Neuronal stem cell (in vitro differentiated cells): ENCODE results near the gene FAM25C.
"Not testable (repeated sequence)": the region's sequence is repeated elsewhere in the genome, so short reads cannot be mapped to it uniquely, and the experiment has no call there.

Experiments
- DNase-seq: peaks from one replicate; pipeline ENCODE4 v3.0.0-alpha.2; 2013; ENCODE audit warnings: low spot score
- H2AFZ ChIP-seq: one replicate; pipeline ENCODE4 v1.6.1; 2013; ENCODE audit warnings: mild to moderate bottlenecking, low read length, inconsistent platforms
- H2AK5ac ChIP-seq: 2 replicates; pipeline ENCODE4 v1.6.1; 2013; ENCODE audit warnings: low read depth, mild to moderate bottlenecking, inconsistent platforms, low read length, moderate library complexity, mixed read lengths
- H2BK120ac ChIP-seq: 2 replicates; pipeline ENCODE4 v1.6.1; 2013; ENCODE audit warnings: low read depth, mild to moderate bottlenecking, inconsistent platforms, low read length, moderate library complexity, mixed read lengths
- H2BK12ac ChIP-seq: one replicate; pipeline ENCODE4 v1.6.1; 2013; ENCODE audit warnings: low read length, inconsistent platforms
- H2BK15ac ChIP-seq: 2 replicates; pipeline ENCODE4 v1.6.1; 2013; ENCODE audit warnings: mild to moderate bottlenecking, low read length, inconsistent platforms, mixed read lengths
- H2BK5ac ChIP-seq: one replicate; pipeline ENCODE4 v1.6.1; 2013; ENCODE audit warnings: inconsistent platforms, mild to moderate bottlenecking, low read length, moderate library complexity
- H3K14ac ChIP-seq: one replicate; pipeline ENCODE4 v1.6.1; 2013; ENCODE audit warnings: low read length, inconsistent platforms
- H3K18ac ChIP-seq: 2 replicates; pipeline ENCODE4 v1.6.1; 2013; ENCODE audit warnings: low read length, inconsistent platforms
- H3K23ac ChIP-seq: 2 replicates; pipeline ENCODE4 v1.6.1; 2013; ENCODE audit warnings: low read depth, mild to moderate bottlenecking, mixed read lengths, low read length, inconsistent platforms; ENCODE audit not compliant: poor library complexity
- H3K27ac ChIP-seq: replicated peaks from 3 replicates; pipeline ENCODE4 v1.5.1; 2013; ENCODE audit warnings: low read length, inconsistent platforms
- H3K27me3 ChIP-seq, 3 experiments: 2 replicates each; pipeline ENCODE4 v1.6.1; 2013; ENCODE audit warnings: low read length in 3 of 3, mild to moderate bottlenecking in 2 of 3, inconsistent platforms in 1 of 3, low read depth in 1 of 3, mixed read lengths in 1 of 3, moderate library complexity in 1 of 3; ENCODE audit not compliant: control insufficient read depth in 3 of 3, insufficient read depth in 3 of 3
- H3K36me3 ChIP-seq, 2 donors: replicated peaks in 1 of 2; 2 replicates each; pipeline ENCODE4 v1.6.1; 2013; ENCODE audit warnings: low read length in 2 of 2; ENCODE audit not compliant: control insufficient read depth in 2 of 2, insufficient read depth in 2 of 2
- H3K4ac ChIP-seq: 2 replicates; pipeline ENCODE4 v1.6.1; 2013; ENCODE audit warnings: inconsistent platforms, mild to moderate bottlenecking, low read length, moderate library complexity
- H3K4me1 ChIP-seq, 2 donors: 1 replicate in 1 of 2; 2 replicates in 1 of 2; pipeline ENCODE4 v1.6.1; 2013; ENCODE audit warnings: low read length in 2 of 2, low read depth in 1 of 2; ENCODE audit not compliant: control insufficient read depth in 2 of 2, insufficient read depth in 1 of 2
- H3K4me2 ChIP-seq: one replicate; pipeline ENCODE4 v1.6.1; 2013; ENCODE audit warnings: mild to moderate bottlenecking, low read length, inconsistent platforms; ENCODE audit not compliant: insufficient read depth, poor library complexity, severe bottlenecking
- H3K4me3 ChIP-seq, 2 donors: 2 replicates each; pipeline ENCODE4 v1.5.1; 2013; ENCODE audit warnings: low read length in 2 of 2, mild to moderate bottlenecking in 2 of 2, inconsistent platforms in 1 of 2, moderate library complexity in 1 of 2
- H3K79me1 ChIP-seq: one replicate; pipeline ENCODE4 v1.6.1; 2013; ENCODE audit warnings: low read depth, mild to moderate bottlenecking, inconsistent platforms, low read length, moderate library complexity
- H3K9ac ChIP-seq: one replicate; pipeline ENCODE4 v1.6.1; 2013; ENCODE audit warnings: mild to moderate bottlenecking, low read depth, low read length, inconsistent platforms; ENCODE audit not compliant: poor library complexity
- H3K9me3 ChIP-seq, 2 donors: replicated peaks in 1 of 2; 2 replicates each; pipeline versions ENCODE3 to v1.6.1; 2013; ENCODE audit warnings: low read length in 2 of 2, mild to moderate bottlenecking in 2 of 2, inconsistent platforms in 1 of 2, low read depth in 1 of 2, mixed read lengths in 1 of 2, moderate library complexity in 1 of 2; ENCODE audit not compliant: control insufficient read depth in 2 of 2, insufficient read depth in 1 of 2
- H4K8ac ChIP-seq: one replicate; pipeline ENCODE4 v1.6.1; 2013; ENCODE audit warnings: low read depth, mild to moderate bottlenecking, inconsistent platforms, low read length, moderate library complexity
- H4K91ac ChIP-seq: one replicate; pipeline ENCODE4 v1.6.1; 2013; ENCODE audit warnings: low read length, low read depth, mild to moderate bottlenecking, inconsistent platforms; ENCODE audit not compliant: poor library complexity
- WGBS, 2 donors: extraction: QIAGEN DNeasy Blood & Tissue Kit; methylation state at CpG; one replicate each; pipeline ENCODE4 v1.1.7; 2013; ENCODE audit warnings: missing lambda C conversion rate in 2 of 2, mixed read lengths in 1 of 2; ENCODE audit not compliant: insufficient read length in 2 of 2, insufficient replicate concordance in 1 of 2; ENCODE audit errors: extremely low coverage in 2 of 2; 5-methylcytosine and 5-hydroxymethylcytosine counted together

FAM25C gene

GRCh38 chr10:47994045-47994444 lies 5.5 kb downstream of the FAM25C start:
- H3K79me1 ChIP-seq, H3K36me3 ChIP-seq, H3K27me3 ChIP-seq, H3K27ac ChIP-seq, H4K8ac ChIP-seq, H4K91ac ChIP-seq, H3K9me3 ChIP-seq, H2AK5ac ChIP-seq, H2AFZ ChIP-seq, H2BK5ac ChIP-seq, H3K18ac ChIP-seq, H3K4ac ChIP-seq, H3K4me1 ChIP-seq, DNase-seq, H3K9ac ChIP-seq, H2BK15ac ChIP-seq, H2BK12ac ChIP-seq, H3K4me3 ChIP-seq, H3K4me2 ChIP-seq, H3K23ac ChIP-seq, H2BK120ac ChIP-seq, H3K14ac ChIP-seq: not testable (repeated sequence)
- WGBS, 2 donors: no CpG with 5 or more reads among the region's 3 CpGs

GRCh38 chr10:47992560-47992959 lies 7.0 kb downstream of the FAM25C start:
- WGBS, 2 donors: no CpG with 5 or more reads among the region's 11 CpGs
- H3K9me3 ChIP-seq, H3K79me1 ChIP-seq, H3K4ac ChIP-seq, H3K4me2 ChIP-seq, H3K4me1 ChIP-seq, H3K27ac ChIP-seq, H2AK5ac ChIP-seq, H2BK5ac ChIP-seq, H2AFZ ChIP-seq, H2BK15ac ChIP-seq, H3K18ac ChIP-seq, H2BK12ac ChIP-seq, H3K4me3 ChIP-seq, H4K91ac ChIP-seq, H2BK120ac ChIP-seq, H3K9ac ChIP-seq, H3K36me3 ChIP-seq, H4K8ac ChIP-seq, H3K23ac ChIP-seq, H3K27me3 ChIP-seq, H3K14ac ChIP-seq, DNase-seq: not testable (repeated sequence)

- DNase-seq, H3K4me1 ChIP-seq, H3K9ac ChIP-seq, H4K8ac ChIP-seq, H2BK120ac ChIP-seq, H3K4ac ChIP-seq, H2AK5ac ChIP-seq, H2BK12ac ChIP-seq, H3K4me2 ChIP-seq, H2BK5ac ChIP-seq, H4K91ac ChIP-seq, H2AFZ ChIP-seq, H3K14ac ChIP-seq, H3K23ac ChIP-seq, H3K27ac ChIP-seq, H3K79me1 ChIP-seq, H3K9me3 ChIP-seq, H3K27me3 ChIP-seq, H3K18ac ChIP-seq, H2BK15ac ChIP-seq, H3K36me3 ChIP-seq, H3K4me3 ChIP-seq: not testable (repeated sequence)
- WGBS, 2 donors: no CpG with 5 or more reads among the region's 12 CpGs
These were observed 7.9 kb downstream of the FAM25C start for GRCh38 chr10:47991706-47992105.

- no CpG with 5 or more reads among the region's 1 CpG for whole genome bisulfite sequencing, 2 donors
- H2BK120ac ChIP-seq, H3K9me3 ChIP-seq, H4K8ac ChIP-seq, H3K79me1 ChIP-seq, H3K4me3 ChIP-seq, H3K9ac ChIP-seq, H3K23ac ChIP-seq, H3K18ac ChIP-seq, H2BK12ac ChIP-seq, H3K14ac ChIP-seq, H2AK5ac ChIP-seq, H4K91ac ChIP-seq, H3K36me3 ChIP-seq, H3K4me2 ChIP-seq, H3K27me3 ChIP-seq, H2AFZ ChIP-seq, H2BK5ac ChIP-seq, H3K4ac ChIP-seq, DNase-seq, H3K27ac ChIP-seq, H2BK15ac ChIP-seq, H3K4me1 ChIP-seq: not testable (repeated sequence)
These were observed 9.5 kb downstream of the FAM25C start for GRCh38 chr10:47990097-47990496.
